Brain microvascular endothelial cell (primary cell): Measurements from ENCODE around the gene CAPN13.
A peak's percentile ranks its signal among the peaks of the same experiment; 100 is the strongest.

Experiments used
- DNase-seq: peaks from one replicate; pipeline ENCODE4 v3.0.0-alpha.2; 2020
- H3K27ac ChIP-seq: fragments of 250-450 bp; sonication (Bioruptor Pico); 2 replicates; pipeline ENCODE4 v1.5.1; 2020; ENCODE audit warnings: mild to moderate bottlenecking, moderate library complexity
- H3K27me3 ChIP-seq: fragments of 250-450 bp; sonication (Bioruptor Pico); replicated peaks from 2 replicates; pipeline ENCODE4 v1.5.1; 2020; ENCODE audit warnings: mild to moderate bottlenecking
- H3K36me3 ChIP-seq: fragments of 250-450 bp; sonication (Bioruptor Pico); replicated peaks from 2 replicates; pipeline ENCODE4 v1.5.1; 2020; ENCODE audit warnings: mild to moderate bottlenecking
- H3K4me3 ChIP-seq: 2 replicates; pipeline ENCODE4 v1.5.1; 2011; ENCODE audit warnings: low read depth, mild to moderate bottlenecking, control low read depth, low read length, moderate library complexity
- CTCF ChIP-seq: IDR thresholded peaks from 2 replicates; pipeline ENCODE4 v1.5.1; 2011; ENCODE audit warnings: low read depth, mild to moderate bottlenecking, moderate library complexity, low read length, control low read depth, inconsistent platforms; ENCODE audit errors: missing control alignments
- in situ Hi-C: cut with HindIII; loops from 2 replicates; pipeline ENCODE4 v1.10.0; 2017; ENCODE audit warnings: low sequenced_read_pairs, low pct_ligation_motif_present

CAPN13 gene

GRCh38 chr2:30688956-30689401 lies 118.3 kb downstream of the CAPN13 start:
- no peak for TF ChIP-seq CTCF
- in situ Hi-C loops: no loop called here
- H3K27ac ChIP-seq: no peak overlapping the region

GRCh38 chr2:30686669-30687068 lies 120.6 kb downstream of the CAPN13 start:
- Histone ChIP-seq H3K4me3 (no peak overlapping the region), H3K27ac (no peak overlapping the region), H3K36me3 (no peaks in the 10 kb centered on the region), H3K27me3 (no peaks in the 10 kb centered on the region)
- no peak for TF ChIP-seq CTCF
- in situ Hi-C loops: no loop called here
- DNase-seq: no peak

More at GRCh38 chr2:30688956-30689401, 118.3 kb downstream of the CAPN13 start:
- DNase-seq: no peak
- Histone ChIP-seq H3K4me3 (no peak overlapping the region), H3K36me3 (no peaks in the 10 kb centered on the region), H3K27me3 (no peaks in the 10 kb centered on the region)

GRCh38 chr2:30686000-30686399 lies 121.2 kb downstream of the CAPN13 start:
- Histone ChIP-seq H3K36me3 (no peaks in the 10 kb centered on the region), H3K27me3 (no peaks in the 10 kb centered on the region), H3K27ac (no peak overlapping the region), H3K4me3 (no peak overlapping the region)
- TF ChIP-seq CTCF: peak; percentile 38
- in situ Hi-C loops: no loop called here
- DNase-seq: no peak

- Histone ChIP-seq H3K27me3 (no peaks in the 10 kb centered on the region), H3K27ac (no peak overlapping the region), H3K4me3 (no peak overlapping the region), H3K36me3 (no peaks in the 10 kb centered on the region)
- DNase-seq: no peak
- no peak for TF ChIP-seq CTCF
- in situ Hi-C loops: no loop called here
These were observed 122.2 kb downstream of the CAPN13 start for GRCh38 chr2:30684996-30685395.

- H3K27ac ChIP-seq: no peak overlapping the region
- no peaks in the 10 kb centered on the region for H3K36me3 ChIP-seq
- no peaks in the 10 kb centered on the region for H3K27me3 ChIP-seq
- no peak for DNase-seq
- in situ Hi-C loops: no loop called here
- no peak for TF ChIP-seq CTCF
- H3K4me3 ChIP-seq: no peak overlapping the region
These were observed 122.7 kb downstream of the CAPN13 start for GRCh38 chr2:30684516-30684915.

- no peak overlapping the region for H3K27ac ChIP-seq
- no peak for DNase-seq
- H3K4me3 ChIP-seq: no peak overlapping the region
- TF ChIP-seq CTCF: no peak
- H3K27me3 ChIP-seq: no peaks in the 10 kb centered on the region
- in situ Hi-C loops: no loop called here
- H3K36me3 ChIP-seq: no peaks in the 10 kb centered on the region
These were observed 123.2 kb downstream of the CAPN13 start for GRCh38 chr2:30684026-30684425.
